Astrocyte (in vitro differentiated cells and primary cell): Measurements from ENCODE around the gene ADAMTS17.

Experiments
- CTCF ChIP-seq: IDR thresholded peaks from 2 replicates; pipeline ENCODE4 v1.5.1; 2011; ENCODE audit warnings: low read depth, mild to moderate bottlenecking, inconsistent platforms, low read length, moderate library complexity; ENCODE audit not compliant: insufficient read depth
- EZH2 ChIP-seq: IDR thresholded peaks from 2 replicates; pipeline ENCODE4 v1.6.1; 2012; ENCODE audit warnings: mild to moderate bottlenecking, low read length, inconsistent platforms; ENCODE audit not compliant: insufficient read depth

GRCh38 chr15:100332721-100333120 is 9.1 kb downstream of the ADAMTS17 start:
- TF ChIP-seq CTCF (no peak), EZH2 (no peak)
